NCI-H187 treated with DMSO at 0.1 percent for 48 hours (cell line): ENCODE results near the gene PBX1.

Source experiments
- DNase-seq: peaks from one replicate; lab custom pipeline; 2025; lab: John Stamatoyannopoulos, UW

The PBX1 gene

GRCh38 chr1:164563721-164564360, 4.9 kb downstream of the PBX1 start:
- no peak for DNase-seq

GRCh38 chr1:164564378-164564777, 5.4 kb downstream of the PBX1 start:
- DNase-seq, result no peak

GRCh38 chr1:164565357-164565756, 6.4 kb downstream of the PBX1 start:
- no peak for DNase-seq

- no peak for DNase-seq
These were observed 8.8 kb downstream of the PBX1 start for GRCh38 chr1:164567774-164568173.

GRCh38 chr1:164569241-164569640, 10.3 kb downstream of the PBX1 start:
- no peak for DNase-seq

GRCh38 chr1:164569866-164570265, 10.9 kb downstream of the PBX1 start:
- DNase-seq, result no peak

GRCh38 chr1:164571333-164571732, 12.3 kb downstream of the PBX1 start:
- DNase-seq, result no peak

GRCh38 chr1:164575356-164575886, 16.4 kb downstream of the PBX1 start:
- no peak for DNase-seq

- no peak for DNase-seq
These were observed 17.6 kb downstream of the PBX1 start for GRCh38 chr1:164576291-164577271.

GRCh38 chr1:164577291-164577690, 18.3 kb downstream of the PBX1 start:
- DNase-seq, result no peak

- DNase-seq, result no peak
These were observed 19.7 kb downstream of the PBX1 start for GRCh38 chr1:164578479-164579200.

- DNase-seq, result no peak
These were observed 20.4 kb downstream of the PBX1 start for GRCh38 chr1:164579381-164579780.

- DNase-seq, result no peak
These were observed 22.8 kb downstream of the PBX1 start for GRCh38 chr1:164581762-164582161.

GRCh38 chr1:164583196-164583595, 24.2 kb downstream of the PBX1 start:
- no peak for DNase-seq

GRCh38 chr1:164583835-164584539, 25.0 kb downstream of the PBX1 start:
- no peak for DNase-seq

- no peak for DNase-seq
These were observed 27.6 kb downstream of the PBX1 start for GRCh38 chr1:164586591-164586990.

- peak; percentile 87 for DNase-seq
These were observed 28.9 kb downstream of the PBX1 start for GRCh38 chr1:164587617-164588501.

GRCh38 chr1:164588516-164589341, 29.7 kb downstream of the PBX1 start:
- DNase-seq, result no peak

- no peak for DNase-seq
These were observed 30.4 kb downstream of the PBX1 start for GRCh38 chr1:164589408-164589807.
